ENCODE results near the gene PPP1R9A. TPM values are rescaled to one million over a fixed set of nuclear protein-coding genes. Genes with fewer than 3 reads are reported as not detected.
A peak's percentile ranks its signal among the peaks of the same experiment; 100 is the strongest.

Gene PPP1R9A
- total and polyA plus RNA-seq, 12 donors = 1.4 to 41.9 (median 29.1) TPM

DNA sequence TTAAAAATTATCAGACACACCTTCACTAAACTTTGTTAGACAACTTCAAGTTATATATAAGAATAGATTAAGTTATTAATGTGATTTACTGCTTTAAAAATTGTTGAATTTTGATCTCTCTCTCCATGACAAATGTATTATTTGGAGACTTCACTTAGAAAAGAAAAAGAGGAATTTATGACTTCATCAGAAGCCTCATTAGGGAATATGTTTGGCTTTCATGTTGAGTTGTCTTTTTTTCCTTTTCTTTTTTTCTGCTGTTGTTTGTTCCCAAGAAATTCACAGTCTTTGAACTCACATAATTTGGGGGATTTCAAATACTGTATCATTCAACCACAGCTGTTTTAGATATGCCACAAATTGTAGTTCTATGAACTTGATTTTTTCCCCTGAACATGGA is 149.5 kb downstream of the PPP1R9A start:
- Histone ChIP-seq H3K4me3 (no peak overlapping the region), H3K27me3 (no peaks in the 10 kb centered on the region), H3K27ac (no peak overlapping the region), H3K4me1 (peaks cover 0 to 9% (median 0%) of the 10 kb centered on the region in 9 donors), H3K36me3 (no peaks in the 10 kb centered on the region), H3K9me3 (no peaks in the 10 kb centered on the region)
- TF ChIP-seq, protein P1, sequence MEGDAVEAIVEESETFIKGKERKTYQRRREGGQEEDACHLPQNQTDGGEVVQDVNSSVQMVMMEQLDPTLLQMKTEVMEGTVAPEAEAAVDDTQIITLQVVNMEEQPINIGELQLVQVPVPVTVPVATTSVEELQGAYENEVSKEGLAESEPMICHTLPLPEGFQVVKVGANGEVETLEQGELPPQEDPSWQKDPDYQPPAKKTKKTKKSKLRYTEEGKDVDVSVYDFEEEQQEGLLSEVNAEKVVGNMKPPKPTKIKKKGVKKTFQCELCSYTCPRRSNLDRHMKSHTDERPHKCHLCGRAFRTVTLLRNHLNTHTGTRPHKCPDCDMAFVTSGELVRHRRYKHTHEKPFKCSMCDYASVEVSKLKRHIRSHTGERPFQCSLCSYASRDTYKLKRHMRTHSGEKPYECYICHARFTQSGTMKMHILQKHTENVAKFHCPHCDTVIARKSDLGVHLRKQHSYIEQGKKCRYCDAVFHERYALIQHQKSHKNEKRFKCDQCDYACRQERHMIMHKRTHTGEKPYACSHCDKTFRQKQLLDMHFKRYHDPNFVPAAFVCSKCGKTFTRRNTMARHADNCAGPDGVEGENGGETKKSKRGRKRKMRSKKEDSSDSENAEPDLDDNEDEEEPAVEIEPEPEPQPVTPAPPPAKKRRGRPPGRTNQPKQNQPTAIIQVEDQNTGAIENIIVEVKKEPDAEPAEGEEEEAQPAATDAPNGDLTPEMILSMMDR (IDR thresholded peaks at IDR 0.05) = no peak
- intact Hi-C loops (cut with DNase I) = no loop called here
- DNase-seq (no peak), ATAC-seq (no peak)

DNA sequence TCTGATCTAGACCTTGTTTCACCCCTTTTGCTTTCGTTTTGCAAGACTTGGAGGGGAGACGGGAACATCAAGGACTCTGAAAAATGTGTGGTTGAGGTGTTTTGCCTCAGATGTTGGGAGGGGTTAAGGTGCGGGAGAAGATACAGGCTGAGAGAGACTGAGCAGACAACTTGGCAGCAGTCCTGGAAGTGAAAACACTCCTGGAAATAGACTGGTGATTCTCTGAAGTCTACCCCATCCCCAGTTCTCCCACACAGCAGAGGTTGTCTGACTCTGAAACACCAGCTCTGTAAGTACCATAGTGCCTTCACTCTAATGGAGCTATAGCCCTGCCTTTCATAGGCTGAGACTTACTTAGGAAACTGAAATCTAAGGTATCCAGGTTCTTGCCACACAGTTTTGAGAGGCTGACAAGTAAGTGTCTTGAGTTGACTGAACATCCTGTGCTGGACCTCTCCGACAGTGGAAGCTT is 152.5 kb downstream of the PPP1R9A start:
- 65 to 67% methylated on average over 4 of the region's 4 CpGs for WGBS, 2 donors
- TF ChIP-seq, protein P1 (IDR thresholded peaks at IDR 0.05) = no peak
- peak in 1 of 2 donors; percentile 19 for DNase-seq
- Histone ChIP-seq H3K27ac (no peak overlapping the region), H3K27me3 (no peaks in the 10 kb centered on the region), H3K4me3 (no peak overlapping the region), H3K9me3 (no peaks in the 10 kb centered on the region), H3K36me3 (no peaks in the 10 kb centered on the region), H3K4me1 (peaks cover 0 to 9% (median 0%) of the 10 kb centered on the region in 9 donors)
- peak in 7 of 8 donors; percentile 29 to 85 (median 66) for ATAC-seq
- intact Hi-C loops (cut with DNase I) = no loop called here

DNA sequence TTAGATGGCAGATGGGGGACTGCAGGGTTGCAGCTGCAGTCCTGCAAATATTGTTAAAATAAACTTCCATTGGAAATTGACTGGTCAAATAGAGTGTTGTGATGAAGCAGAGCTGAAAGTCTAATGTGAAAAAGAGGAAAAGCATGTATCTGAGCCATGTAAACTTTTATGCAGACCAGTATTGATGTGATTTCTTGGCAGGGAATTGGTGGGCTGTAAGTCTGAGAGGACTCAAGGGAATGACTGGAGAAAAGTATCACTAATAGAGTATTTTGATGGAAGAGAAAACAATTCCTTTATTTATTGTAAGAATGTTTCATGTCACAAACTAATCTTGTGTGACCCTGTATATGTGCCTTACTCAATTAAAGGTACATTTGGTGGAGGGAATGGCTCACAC is 155.5 kb downstream of the PPP1R9A start:
- no peaks in the 10 kb centered on the region for H3K36me3 ChIP-seq
- H3K9me3 ChIP-seq = no peaks in the 10 kb centered on the region
- TF ChIP-seq, protein P1 (IDR thresholded peaks at IDR 0.05) = no peak
- no peak for ATAC-seq
- intact Hi-C loops (cut with DNase I) = no loop called here
- DNase-seq = no peak
- H3K4me3 ChIP-seq = no peak overlapping the region
- no peaks in the 10 kb centered on the region for H3K27me3 ChIP-seq
- peaks cover 0 to 9% (median 0%) of the 10 kb centered on the region in 9 donors for H3K4me1 ChIP-seq
- H3K27ac ChIP-seq = no peak overlapping the region

DNA sequence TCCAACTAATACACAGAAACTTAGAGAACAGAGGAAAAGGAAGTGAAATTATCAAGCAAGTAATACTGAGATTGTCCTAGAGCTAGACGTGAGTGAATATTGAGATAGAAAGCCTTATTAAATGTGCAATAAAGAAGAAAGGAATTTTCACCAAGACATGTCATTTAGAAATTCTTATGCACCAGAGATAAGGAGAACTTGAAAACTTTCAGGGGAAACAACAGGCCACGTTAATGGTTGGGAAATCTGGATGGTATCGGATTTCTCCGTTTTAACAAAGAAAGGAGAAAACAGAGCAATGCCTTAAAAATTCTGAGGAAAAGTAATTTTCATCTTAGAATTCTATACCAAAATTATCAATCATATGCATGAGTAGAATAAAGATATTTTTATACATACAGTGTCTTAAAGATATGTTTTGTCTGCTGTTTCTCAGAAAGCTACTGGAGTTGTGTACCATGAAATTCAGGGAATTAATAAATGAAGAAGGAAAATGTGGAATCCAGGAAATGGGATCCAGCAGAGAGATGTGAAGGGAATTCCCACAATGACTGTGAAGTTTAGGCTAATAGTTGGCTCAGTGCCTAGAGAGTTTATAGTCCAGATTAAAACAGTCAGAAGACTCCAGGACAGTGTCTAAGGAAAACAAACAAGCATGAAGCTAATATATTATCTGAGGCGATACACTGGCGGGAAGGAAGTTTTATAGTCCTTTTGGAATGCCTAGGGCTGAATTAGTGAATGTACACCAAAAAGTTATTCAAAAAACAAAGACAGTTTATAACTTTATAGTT is 159.5 kb downstream of the PPP1R9A start:
- intact Hi-C loops (cut with DNase I) = no loop called here
- H3K27me3 ChIP-seq = no peaks in the 10 kb centered on the region
- no peak overlapping the region for H3K27ac ChIP-seq
- H3K9me3 ChIP-seq = no peaks in the 10 kb centered on the region
- peaks cover 0 to 7% (median 0%) of the 10 kb centered on the region in 9 donors for H3K4me1 ChIP-seq
- DNase-seq (no peak), ATAC-seq (no peak)
- TF ChIP-seq, protein P1 (IDR thresholded peaks at IDR 0.05) = no peak
- no peak overlapping the region for H3K4me3 ChIP-seq
- no peaks in the 10 kb centered on the region for H3K36me3 ChIP-seq
- 57 to 66% methylated on average over 6 of the region's 6 CpGs for WGBS, 2 donors

Measured in heart right ventricle (tissue), 16 donors.